ENCODE data around the gene PRTFDC1. TPM values are rescaled to one million over a fixed set of nuclear protein-coding genes. Genes with fewer than 3 reads are reported as not detected.

PRTFDC1 gene
- total RNA-seq, 1 experiment from 2014 or later: 83.2 TPM

- no peaks in the 10 kb centered on the region; the same call in 1 of the 2 replicates for H3K36me3 ChIP-seq (ENCODE audit: control insufficient read depth, insufficient read depth, low read length)
- POLR2A ChIA-PET: no interaction called here
- H3K27me3 ChIP-seq (replicated peaks; ENCODE audit: control insufficient read depth, insufficient read depth, low read length): no peaks in the 10 kb centered on the region
- intact Hi-C loops (cut with micrococcal nuclease; ENCODE audit: unreplicated experiment): no loop called here
- BruUV-seq (replicated peaks): no TSS peak
- no peaks in the 10 kb centered on the region for H3K4me1 Mint-ChIP-seq (ENCODE audit: low read depth, unreplicated experiment)
- no peak overlapping the region for H3K4me3 ChIP-seq (ENCODE audit: low read depth, low read length)
- H3K4me3 Mint-ChIP-seq (ENCODE audit: unreplicated experiment): no peak overlapping the region
- no peak overlapping the region for H3K27ac Mint-ChIP-seq (ENCODE audit: unreplicated experiment)
- H3K36me3 Mint-ChIP-seq (ENCODE audit: insufficient read depth, unreplicated experiment): no peaks in the 10 kb centered on the region
- H3K27me3 Mint-ChIP-seq (ENCODE audit: insufficient read depth, unreplicated experiment): no peaks in the 10 kb centered on the region
- peaks cover 13% of the 10 kb centered on the region; the same call in 1 of the 2 replicates for H3K9me3 ChIP-seq
- no peaks in the 10 kb centered on the region for H3K4me1 ChIP-seq
- no peak for DNase-seq
- peaks cover 10% of the 10 kb centered on the region for H3K9me3 Mint-ChIP-seq (ENCODE audit: unreplicated experiment)
- CTCF ChIA-PET: no interaction called here
- TF ChIP-seq, protein P1, sequence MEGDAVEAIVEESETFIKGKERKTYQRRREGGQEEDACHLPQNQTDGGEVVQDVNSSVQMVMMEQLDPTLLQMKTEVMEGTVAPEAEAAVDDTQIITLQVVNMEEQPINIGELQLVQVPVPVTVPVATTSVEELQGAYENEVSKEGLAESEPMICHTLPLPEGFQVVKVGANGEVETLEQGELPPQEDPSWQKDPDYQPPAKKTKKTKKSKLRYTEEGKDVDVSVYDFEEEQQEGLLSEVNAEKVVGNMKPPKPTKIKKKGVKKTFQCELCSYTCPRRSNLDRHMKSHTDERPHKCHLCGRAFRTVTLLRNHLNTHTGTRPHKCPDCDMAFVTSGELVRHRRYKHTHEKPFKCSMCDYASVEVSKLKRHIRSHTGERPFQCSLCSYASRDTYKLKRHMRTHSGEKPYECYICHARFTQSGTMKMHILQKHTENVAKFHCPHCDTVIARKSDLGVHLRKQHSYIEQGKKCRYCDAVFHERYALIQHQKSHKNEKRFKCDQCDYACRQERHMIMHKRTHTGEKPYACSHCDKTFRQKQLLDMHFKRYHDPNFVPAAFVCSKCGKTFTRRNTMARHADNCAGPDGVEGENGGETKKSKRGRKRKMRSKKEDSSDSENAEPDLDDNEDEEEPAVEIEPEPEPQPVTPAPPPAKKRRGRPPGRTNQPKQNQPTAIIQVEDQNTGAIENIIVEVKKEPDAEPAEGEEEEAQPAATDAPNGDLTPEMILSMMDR (IDR thresholded peaks at IDR 0.05; ENCODE audit: insufficient read depth in 1 of 2, low read depth in 1 of 2, low read length in 1 of 2, severe bottlenecking in 1 of 2, unreplicated experiment in 1 of 2): no peak
Observed at GRCh38 chr10:24874133-24874532, 78.3 kb downstream of the PRTFDC1 start.

DNA sequence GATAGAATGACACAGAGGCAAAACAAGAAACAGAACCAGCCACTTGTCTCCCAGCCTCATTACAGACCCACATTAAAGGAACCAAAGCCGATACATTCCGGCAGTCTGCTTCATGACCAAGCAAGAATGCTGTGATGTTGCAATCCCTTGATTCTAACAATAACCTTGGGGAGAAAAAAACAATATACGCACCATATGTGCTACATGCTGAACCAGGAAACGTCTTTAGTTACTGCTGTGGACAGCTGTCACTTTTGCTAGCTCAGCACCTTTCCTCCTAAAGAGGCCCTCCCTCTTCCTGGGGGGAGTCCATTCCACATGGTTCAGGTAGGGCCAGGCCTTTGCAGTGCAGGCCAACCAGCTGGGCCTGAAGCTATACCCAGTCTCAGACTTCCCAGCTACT, 79.1 kb downstream of the PRTFDC1 start:
- Histone ChIP-seq H3K9me3 (peaks cover 13% of the 10 kb centered on the region; the same call in 1 of the 2 replicates), H3K27me3 (replicated peaks; ENCODE audit: control insufficient read depth, insufficient read depth, low read length) (no peaks in the 10 kb centered on the region), H3K4me3 (ENCODE audit: low read depth, low read length) (no peak overlapping the region), H3K36me3 (ENCODE audit: control insufficient read depth, insufficient read depth, low read length) (no peaks in the 10 kb centered on the region; the same call in 1 of the 2 replicates), H3K4me1 (no peaks in the 10 kb centered on the region)
- peak in 1 of 2 experiments; percentile 18 for DNase-seq
- ChIA-PET CTCF (no interaction called here), POLR2A (no interaction called here)
- peaks cover 10% of the 10 kb centered on the region for H3K9me3 Mint-ChIP-seq (ENCODE audit: unreplicated experiment)
- intact Hi-C loops (cut with micrococcal nuclease; ENCODE audit: unreplicated experiment): no loop called here
- BruUV-seq (replicated peaks): no TSS peak
- H3K4me3 Mint-ChIP-seq (ENCODE audit: unreplicated experiment): no peak overlapping the region
- H3K27ac Mint-ChIP-seq (ENCODE audit: unreplicated experiment): no peak overlapping the region
- H3K27me3 Mint-ChIP-seq (ENCODE audit: insufficient read depth, unreplicated experiment): no peaks in the 10 kb centered on the region
- no peaks in the 10 kb centered on the region for H3K4me1 Mint-ChIP-seq (ENCODE audit: low read depth, unreplicated experiment)
- H3K36me3 Mint-ChIP-seq (ENCODE audit: insufficient read depth, unreplicated experiment): no peaks in the 10 kb centered on the region
- TF ChIP-seq, protein P1 (IDR thresholded peaks at IDR 0.05; ENCODE audit: insufficient read depth in 1 of 2, low read depth in 1 of 2, low read length in 1 of 2, severe bottlenecking in 1 of 2, unreplicated experiment in 1 of 2): no peak

DNA sequence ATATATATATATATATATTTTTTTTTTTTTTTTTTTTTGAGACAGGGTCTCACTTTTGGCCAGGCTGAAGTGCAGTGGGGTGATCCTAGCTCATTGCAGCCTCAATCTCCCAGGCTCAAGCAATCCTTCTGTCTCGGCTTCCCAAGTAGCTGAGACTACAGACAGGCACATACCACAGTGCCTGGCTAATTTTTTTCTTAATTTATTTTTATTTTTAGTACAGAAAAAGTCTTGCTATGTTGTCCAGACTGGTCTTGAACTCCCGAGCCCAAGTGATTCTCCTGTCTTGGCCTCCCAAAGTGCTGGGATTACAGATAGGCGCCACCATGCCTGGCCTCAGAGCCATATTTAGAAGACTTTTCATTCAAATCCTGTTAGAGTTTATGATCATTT, 79.6 kb downstream of the PRTFDC1 start:
- no peak overlapping the region for H3K4me3 ChIP-seq (ENCODE audit: low read depth, low read length)
- TF ChIP-seq, protein P1 (IDR thresholded peaks at IDR 0.05; ENCODE audit: insufficient read depth in 1 of 2, low read depth in 1 of 2, low read length in 1 of 2, severe bottlenecking in 1 of 2, unreplicated experiment in 1 of 2): no peak
- no peaks in the 10 kb centered on the region for H3K4me1 ChIP-seq
- H3K27me3 Mint-ChIP-seq (ENCODE audit: insufficient read depth, unreplicated experiment): no peaks in the 10 kb centered on the region
- no peak overlapping the region for H3K27ac Mint-ChIP-seq (ENCODE audit: unreplicated experiment)
- H3K4me1 Mint-ChIP-seq (ENCODE audit: low read depth, unreplicated experiment): no peaks in the 10 kb centered on the region
- no peak overlapping the region for H3K4me3 Mint-ChIP-seq (ENCODE audit: unreplicated experiment)
- CTCF ChIA-PET: interaction anchor here (1.1 kb wide), 1 partner anchor 208 kb away, joined by 3 read pairs; no protein-coding TSS in a partner anchor
- H3K9me3 Mint-ChIP-seq (ENCODE audit: unreplicated experiment): peaks cover 10% of the 10 kb centered on the region
- H3K36me3 Mint-ChIP-seq (ENCODE audit: insufficient read depth, unreplicated experiment): no peaks in the 10 kb centered on the region
- POLR2A ChIA-PET: interaction anchor here (0.9 kb wide), 1 partner anchor 255 kb away, joined by 3 read pairs; no protein-coding TSS in a partner anchor
- no peaks in the 10 kb centered on the region for H3K27me3 ChIP-seq (replicated peaks; ENCODE audit: control insufficient read depth, insufficient read depth, low read length)
- no peak for DNase-seq
- H3K36me3 ChIP-seq (ENCODE audit: control insufficient read depth, insufficient read depth, low read length): no peaks in the 10 kb centered on the region; the same call in 1 of the 2 replicates
- no TSS peak for BruUV-seq (replicated peaks)
- H3K9me3 ChIP-seq: peaks cover 13% of the 10 kb centered on the region; the same call in 1 of the 2 replicates
- intact Hi-C loops (cut with micrococcal nuclease; ENCODE audit: unreplicated experiment): no loop called here

Measured in Caco-2 (cell line).